GM18508 (cell line): ENCODE measurements around the gene DHRS2.

Source experiments
- ATAC-seq: cut with Tn5 transposase; IDR thresholded peaks from one replicate; pipeline ENCODE4 v1.9.1; 2021; ENCODE audit warnings: moderate number of reproducible peaks; ENCODE audit not compliant: insufficient read depth, unreplicated experiment

DHRS2 gene

GRCh38 chr14:23610815-23611289 is 25.3 kb upstream of the DHRS2 start:
- ATAC-seq = no peak

DNA sequence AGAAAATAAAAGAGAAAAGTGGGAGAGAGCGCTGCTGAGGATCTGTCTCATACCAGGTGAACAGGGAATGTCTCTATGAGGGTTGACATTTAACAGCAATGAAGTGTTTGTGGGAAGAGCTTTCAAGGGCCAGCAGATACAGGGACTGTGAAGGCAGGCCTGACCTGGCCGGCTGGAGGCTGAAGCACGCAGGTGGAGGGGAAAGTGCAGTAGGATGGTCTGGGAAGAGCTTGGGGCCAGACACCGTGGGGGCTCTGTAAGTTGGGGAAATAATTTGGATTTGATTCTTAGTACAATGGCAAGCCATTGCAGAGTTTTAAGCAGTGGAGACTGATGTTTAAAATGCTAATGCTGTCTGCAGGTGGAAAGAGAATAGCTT is 23.8 kb upstream of the DHRS2 start:
- no peak for ATAC-seq

- no peak for ATAC-seq
Observed at GRCh38 chr14:23612802-23613201, 23.4 kb upstream of the DHRS2 start.

- ATAC-seq = no peak
Observed at GRCh38 chr14:23613242-23614070, 22.7 kb upstream of the DHRS2 start.

DNA sequence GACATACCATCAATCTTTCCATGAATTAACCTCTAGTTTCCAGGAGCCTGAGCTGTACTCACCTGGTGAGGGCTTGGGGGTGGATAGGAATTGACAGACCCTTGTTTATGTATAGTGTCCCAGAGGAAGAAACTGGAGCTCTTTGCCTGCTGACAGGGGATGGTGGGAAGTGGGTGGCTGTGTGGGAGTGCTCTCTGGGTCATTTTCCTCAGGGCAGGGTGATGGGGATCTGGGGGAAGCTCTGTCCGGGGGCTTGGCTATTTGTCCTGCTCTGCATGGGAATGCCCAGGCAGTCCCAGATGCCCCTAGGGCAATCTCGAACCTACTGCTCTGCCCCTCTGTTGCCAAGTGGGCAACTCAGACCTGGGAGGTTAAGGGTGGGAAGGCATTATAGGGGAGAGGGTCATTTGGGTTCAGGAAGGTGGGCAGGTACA is 21.8 kb upstream of the DHRS2 start:
- no peak for ATAC-seq

- ATAC-seq = no peak
Observed at GRCh38 chr14:23615856-23616255, 20.3 kb upstream of the DHRS2 start.

DNA sequence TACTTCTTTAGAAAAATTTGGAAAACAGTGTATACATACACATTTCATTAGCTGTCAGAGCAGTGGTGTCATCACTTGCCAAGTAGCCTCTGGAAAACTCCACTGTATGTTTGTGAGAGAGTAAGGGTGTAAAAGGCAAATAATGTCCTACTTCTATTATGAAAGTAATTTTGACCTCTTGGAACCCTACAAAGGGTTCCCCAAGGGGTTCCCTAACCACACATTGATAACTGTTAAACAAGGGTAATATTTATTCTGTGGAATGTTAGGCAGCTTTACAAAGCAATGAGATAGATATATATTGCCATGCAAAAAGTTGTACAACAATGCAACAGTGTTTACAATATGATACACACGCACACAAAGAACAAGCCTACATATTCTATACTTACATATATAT is 18.6 kb upstream of the DHRS2 start:
- no peak for ATAC-seq

DNA sequence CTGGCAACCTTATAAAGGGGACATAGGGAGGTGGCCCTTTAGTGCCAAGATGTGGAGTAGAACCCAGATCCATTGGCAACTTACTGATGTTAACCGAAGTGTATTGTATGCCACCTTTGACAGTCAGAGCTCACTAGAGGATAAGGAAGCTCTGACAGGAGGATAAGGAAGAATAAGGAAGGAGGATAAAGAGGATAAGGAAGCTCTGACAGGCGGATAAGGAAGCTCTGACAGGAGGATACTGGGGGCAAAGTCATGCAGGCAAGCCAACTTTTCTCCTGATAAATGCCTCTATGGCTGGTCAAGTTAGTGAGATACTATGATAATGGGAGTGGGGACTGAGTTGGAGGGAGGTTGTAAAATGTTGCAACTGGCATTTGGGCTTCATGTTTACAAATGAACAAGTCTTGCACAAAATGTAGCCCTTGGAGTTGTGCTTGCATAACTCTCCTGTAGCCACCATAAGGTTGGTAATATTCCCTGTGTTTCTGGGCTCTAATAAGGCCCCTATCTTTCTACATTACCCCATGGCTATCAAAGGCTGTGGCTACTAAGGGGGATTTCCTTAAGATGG is 17.7 kb upstream of the DHRS2 start:
- no peak for ATAC-seq

DNA sequence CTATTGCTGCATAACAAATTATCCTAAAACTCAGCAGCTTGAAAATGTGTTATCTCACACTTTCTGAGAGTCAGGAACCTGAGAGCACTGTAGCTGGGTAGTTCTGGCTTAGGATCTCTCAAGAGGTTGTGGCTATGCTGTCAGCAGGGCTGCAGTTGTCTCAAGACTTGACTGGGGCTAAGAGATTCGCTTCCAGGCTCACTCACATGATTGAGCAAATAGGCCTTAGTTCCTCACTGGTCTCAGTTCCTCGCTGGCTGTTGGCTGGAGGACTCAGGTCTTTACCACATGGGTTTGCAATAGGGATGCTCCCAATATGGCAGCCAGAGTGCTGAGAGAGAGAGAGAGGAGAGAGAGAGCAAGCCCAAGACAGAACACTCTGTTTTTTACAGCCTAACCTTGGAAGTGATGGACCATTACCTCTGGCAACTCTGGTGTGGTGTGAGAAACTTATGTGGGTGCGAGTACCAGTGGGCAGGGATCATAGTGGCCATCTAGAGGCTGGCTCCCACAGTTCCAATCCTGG is 15.9 kb upstream of the DHRS2 start:
- ATAC-seq = no peak

GRCh38 chr14:23621204-23621931 is 14.8 kb upstream of the DHRS2 start:
- ATAC-seq = no peak

- ATAC-seq = no peak
Observed at GRCh38 chr14:23621932-23622730, 14.0 kb upstream of the DHRS2 start.

- ATAC-seq = no peak
Observed at GRCh38 chr14:23622990-23623389, 13.2 kb upstream of the DHRS2 start.

GRCh38 chr14:23623962-23624361 is 12.2 kb upstream of the DHRS2 start:
- ATAC-seq = no peak

DNA sequence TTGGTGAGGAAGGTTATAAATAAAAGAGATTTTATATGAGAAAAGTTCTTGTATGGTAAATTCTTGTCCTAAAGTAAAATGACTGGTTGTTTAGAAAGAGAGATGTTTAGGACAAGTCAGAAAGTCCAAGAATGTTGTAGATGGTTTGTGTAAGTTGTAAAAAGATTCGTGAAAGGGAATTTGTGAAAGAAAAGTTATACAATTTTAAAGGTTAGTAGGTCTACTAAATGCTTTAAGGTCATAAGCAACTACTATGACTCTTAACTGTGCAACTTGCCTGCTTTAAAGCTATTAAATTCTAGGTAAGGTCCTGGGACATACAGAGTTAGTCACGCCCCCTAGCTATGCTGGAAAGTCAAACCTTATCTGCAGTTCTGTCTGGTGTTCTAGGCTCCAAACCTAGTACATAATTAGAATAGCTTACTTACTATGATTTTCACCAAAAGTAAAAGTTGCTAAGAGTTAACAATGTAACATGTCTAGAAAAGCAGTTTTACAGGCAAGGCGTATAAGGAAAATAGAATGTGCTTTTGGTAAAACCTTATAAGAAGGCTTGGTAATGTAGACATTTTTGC is 11.2 kb upstream of the DHRS2 start:
- ATAC-seq = no peak

GRCh38 chr14:23626946-23627345 is 9.2 kb upstream of the DHRS2 start:
- ATAC-seq = no peak

DNA sequence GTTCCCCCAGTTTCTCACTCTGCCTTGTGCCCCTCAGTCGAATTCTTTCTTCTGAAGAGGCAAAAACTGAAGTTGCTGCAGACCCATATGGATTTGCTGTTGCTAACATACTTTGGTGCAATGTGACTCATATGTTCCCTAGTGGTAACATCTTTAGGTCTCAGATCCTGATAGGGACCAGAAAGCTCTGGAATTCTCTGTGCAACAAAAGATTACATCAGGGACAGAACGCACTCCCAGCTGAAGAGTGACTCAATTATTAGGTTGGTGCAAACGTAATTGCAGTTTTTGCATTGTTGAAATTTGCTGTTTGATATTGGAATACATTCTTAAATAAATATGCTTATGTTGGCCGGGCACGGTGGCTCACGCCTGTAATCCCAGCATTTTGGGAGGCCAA is 8.2 kb upstream of the DHRS2 start:
- ATAC-seq = no peak

DNA sequence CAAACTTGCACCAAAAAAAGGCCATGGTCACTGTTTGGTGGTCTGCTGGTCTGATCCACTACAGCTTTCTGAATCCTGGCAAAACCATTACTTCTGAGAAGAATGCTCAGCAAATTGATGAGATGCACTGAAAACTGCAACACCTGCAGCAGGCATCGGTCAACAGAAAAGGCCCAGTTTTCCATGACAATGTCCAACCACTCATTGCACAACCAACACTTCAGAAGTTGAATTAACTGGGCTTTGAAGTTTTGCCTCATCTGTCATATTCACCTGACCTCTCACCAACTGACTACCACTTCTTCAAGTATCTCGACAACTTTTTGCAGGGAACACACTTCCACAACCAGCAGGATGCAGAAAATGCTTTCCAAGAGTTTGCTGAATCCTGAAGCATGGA is 7.0 kb upstream of the DHRS2 start:
- no peak for ATAC-seq

DNA sequence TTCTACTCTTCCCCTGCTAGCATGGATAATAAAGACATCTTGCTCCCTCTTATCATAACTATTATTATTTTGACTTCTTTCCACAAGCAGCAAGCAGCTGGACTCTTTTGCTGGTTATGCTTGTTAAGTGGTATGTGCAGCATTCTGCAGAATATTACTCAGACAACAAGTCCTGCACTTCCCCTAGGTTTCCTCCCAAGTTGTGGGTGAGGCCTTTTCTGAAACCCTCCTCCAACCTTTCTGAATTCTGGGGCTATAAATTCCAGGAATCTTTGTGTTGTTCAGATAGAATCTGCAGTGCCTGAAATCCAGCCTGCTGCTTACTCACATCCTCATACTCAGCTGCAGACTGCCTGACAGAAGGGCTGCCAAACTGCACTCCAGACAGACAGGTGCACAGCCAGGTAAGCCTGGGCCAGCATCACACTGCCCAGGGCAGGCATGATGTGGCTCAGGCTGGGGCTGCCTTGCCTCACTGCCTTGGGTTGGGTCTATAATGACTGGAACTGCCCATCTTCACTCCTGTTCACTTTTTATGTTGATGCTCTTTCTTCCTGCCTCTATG is 6.2 kb upstream of the DHRS2 start:
- no peak for ATAC-seq

DNA sequence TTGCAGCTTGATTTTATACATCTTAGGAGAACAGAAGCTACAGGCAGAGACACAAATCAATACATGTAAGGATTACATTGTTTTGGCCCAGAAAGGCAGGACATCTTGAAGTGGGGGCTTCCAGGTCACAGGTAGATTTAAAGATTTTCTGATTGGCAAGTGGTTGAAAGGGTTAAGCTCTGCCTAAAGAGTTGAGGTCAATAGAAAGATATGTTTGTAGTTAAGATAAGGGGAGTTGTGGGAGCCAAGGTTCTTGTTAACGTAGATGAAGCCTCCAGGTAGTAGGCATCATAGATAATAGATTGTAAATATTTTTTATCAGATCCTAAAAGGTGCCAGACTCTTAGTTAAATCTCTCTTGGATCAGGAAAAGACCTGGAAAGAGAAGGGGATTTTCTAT is 5.5 kb upstream of the DHRS2 start:
- ATAC-seq = no peak

GRCh38 chr14:23631234-23631633 is 4.9 kb upstream of the DHRS2 start:
- no peak for ATAC-seq
